Measurements from ENCODE around the gene P3H3.
A peak's percentile ranks its signal among the peaks of the same experiment; 100 is the strongest.
"Not testable (repeated sequence)": the region's sequence is repeated elsewhere in the genome, so short reads cannot be mapped to it uniquely, and the experiment has no call there.

Gene P3H3

GRCh38 chr12:6867413-6868210, 39.4 kb downstream of the P3H3 start, which contains the start of gene TPI1:
TPI1 (plus strand) TSS chr12:6867531; CDS start chr12:6867567, 36 bp downstream.
- peak; percentile 83 for DNase-seq (ENCODE audit: low spot score)

DNA sequence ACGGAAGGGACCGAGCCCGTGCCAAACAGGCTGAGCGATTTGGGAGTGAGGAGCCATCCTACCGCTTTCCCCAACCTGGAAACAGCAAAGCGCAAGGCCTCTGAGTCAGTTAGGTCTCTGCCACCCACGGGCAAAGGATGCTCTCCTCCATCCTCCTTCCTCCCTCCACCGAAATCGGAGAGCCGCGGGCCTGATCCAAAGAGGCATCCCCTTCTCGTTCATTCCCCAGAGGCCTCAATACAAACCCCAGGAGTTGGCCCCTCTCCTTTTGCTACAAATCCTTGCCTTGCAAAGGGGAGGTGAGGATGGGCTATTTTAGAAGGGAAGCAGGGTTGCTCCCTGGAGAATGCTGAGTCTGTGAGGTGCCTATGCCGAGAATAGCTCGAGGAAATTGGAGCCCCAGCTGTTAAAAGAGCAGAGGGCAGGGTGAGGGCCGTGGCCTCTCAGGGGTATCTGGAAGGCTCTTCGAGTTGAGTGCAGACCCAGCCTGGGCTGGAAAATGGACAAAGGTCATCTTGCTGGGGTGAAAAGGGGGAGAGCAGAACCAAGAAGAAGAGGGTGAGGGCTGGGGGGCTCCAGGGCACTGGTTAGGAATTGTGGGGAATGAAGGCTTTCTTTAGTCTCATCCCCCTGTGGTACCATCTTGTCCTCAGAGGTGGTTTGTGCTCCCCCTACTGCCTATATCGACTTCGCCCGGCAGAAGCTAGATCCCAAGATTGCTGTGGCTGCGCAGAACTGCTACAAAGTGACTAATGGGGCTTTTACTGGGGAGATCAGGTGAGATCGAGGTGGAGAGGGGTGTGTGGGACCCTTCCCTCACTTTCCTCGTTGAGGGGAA, 40.2 kb downstream of the P3H3 start:
- DNase-seq (ENCODE audit: low spot score), result no peak

- DNase-seq (ENCODE audit: low spot score), result peak; percentile 84
Measured at GRCh38 chr12:6869049-6870021, 41.1 kb downstream of the P3H3 start.

DNA sequence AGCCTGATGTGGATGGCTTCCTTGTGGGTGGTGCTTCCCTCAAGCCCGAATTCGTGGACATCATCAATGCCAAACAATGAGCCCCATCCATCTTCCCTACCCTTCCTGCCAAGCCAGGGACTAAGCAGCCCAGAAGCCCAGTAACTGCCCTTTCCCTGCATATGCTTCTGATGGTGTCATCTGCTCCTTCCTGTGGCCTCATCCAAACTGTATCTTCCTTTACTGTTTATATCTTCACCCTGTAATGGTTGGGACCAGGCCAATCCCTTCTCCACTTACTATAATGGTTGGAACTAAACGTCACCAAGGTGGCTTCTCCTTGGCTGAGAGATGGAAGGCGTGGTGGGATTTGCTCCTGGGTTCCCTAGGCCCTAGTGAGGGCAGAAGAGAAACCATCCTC, 42.1 kb downstream of the P3H3 start:
- DNase-seq (ENCODE audit: low spot score), result not testable (repeated sequence)

GRCh38 chr12:6871052-6871957, 43.1 kb downstream of the P3H3 start:
- DNase-seq (ENCODE audit: low spot score), result no peak

DNA sequence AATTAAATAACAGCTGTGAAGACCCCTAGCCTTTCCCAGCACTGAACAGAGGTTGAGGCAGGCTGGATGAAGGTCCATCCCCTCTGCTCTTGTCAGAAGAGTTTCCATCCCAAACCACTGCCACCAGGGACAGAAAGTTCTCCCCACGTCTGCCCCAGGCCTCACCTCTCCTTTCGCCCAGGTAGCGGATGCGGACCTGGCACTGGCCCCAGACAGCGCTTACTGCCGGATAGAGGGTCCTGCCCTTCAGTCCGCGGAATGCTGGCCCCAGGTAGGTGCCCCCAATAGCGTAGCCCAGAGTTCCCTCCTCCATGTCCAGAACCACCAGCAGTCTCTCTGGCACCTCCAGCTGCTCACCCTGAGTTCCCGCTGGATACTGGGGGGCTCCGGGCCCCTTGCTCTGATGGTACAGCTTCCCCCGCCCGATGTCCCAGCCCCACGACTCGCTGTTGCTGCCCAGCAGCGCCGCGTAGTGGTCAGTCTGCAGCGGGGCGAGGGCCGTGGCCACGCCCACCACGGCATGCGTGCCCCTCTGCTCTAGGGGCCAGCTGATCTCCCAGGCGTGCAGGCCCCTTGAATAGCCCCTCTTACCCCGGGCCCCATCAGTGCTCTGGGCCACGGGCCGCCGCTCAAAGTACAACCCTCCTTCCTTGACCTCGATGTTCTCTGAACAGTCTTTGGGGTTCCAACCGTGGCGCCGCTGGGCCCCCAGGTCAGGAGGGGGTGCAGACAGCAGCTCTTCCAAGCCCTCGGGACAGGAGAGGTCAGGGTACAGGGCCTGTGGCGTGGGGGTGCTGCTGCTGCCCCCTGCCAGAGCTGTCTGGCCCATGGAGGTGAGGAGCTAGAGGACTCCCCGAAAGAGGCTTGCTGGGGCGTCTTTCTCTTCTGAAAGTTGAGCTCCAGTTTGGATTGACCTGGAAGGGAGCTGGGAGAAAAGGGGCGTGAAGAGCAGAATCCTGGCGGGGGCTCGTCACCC, 44.2 kb downstream of the P3H3 start:
- peak; percentile 77 for DNase-seq (ENCODE audit: low spot score)

DNA sequence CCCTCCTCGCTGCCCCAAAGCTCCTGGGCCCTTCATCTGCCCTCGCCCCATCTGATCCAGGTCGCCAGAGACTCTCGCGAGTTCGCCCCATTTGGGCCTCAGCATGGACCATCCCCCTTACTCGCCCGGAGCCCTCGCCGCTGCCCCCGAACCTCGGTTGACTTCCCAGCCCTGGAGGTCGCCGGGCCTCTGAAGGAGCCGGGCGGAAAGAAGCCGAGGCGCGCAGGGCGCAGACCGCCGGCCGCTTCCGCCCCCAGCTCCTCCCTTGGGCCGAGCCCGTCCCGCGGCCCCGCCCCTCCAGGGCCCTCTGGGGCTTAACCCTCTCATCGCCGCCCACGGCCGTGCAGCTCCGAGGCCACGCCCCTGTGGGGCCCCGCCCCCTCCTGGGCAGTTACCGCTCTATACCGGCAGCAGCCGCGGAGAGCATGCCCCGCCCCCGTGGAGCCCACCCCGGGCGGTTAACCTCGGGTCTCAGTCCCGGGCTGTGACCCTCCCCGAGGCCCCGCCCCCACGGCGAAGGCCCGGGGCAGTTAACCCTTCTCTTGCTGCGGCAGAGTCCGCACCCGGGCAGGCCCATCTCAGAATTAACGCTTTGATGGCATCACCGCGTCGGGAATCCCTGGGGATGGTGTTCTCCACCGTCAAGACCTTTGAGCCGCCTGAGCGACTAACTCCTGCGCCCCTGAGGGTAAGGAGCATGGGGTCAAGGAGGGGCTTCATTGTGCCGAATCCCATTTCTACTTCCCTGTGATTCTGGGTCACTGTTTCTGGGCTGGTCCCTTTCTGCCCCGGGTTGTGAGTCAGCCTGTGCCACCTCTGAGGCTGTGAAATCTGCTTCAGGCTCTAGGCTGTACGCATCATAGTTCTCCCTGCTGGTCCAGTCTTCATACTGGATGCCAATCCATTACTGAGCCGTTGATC, 45.1 kb downstream of the P3H3 start, which contains the start of gene SPSB2:
Gene SPSB2 (minus strand): TSS at position 210 of the 921 bp plus-strand sequence. CDS start 402 bp downstream, outside the sequence.
- DNase-seq (ENCODE audit: low spot score), result peak; percentile 98

DNA sequence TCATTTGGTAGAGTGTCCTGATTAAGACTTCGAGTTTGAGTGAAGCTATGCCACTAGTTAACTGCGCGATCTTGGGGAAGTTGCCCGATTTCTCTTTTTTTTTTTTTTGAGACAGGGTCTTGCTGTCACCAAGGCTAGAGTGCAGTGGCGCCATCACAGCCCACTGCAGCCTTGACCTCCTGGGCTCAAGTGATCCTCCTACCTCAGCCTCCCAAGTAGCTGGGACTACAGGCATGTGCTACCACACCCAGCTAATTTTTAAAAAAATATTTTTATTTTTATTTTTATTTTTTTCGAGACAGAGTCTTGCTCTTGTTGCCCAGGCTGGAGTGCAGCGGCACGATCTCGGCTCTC, 45.8 kb downstream of the P3H3 start:
- not testable (repeated sequence) for DNase-seq (ENCODE audit: low spot score)

DNA sequence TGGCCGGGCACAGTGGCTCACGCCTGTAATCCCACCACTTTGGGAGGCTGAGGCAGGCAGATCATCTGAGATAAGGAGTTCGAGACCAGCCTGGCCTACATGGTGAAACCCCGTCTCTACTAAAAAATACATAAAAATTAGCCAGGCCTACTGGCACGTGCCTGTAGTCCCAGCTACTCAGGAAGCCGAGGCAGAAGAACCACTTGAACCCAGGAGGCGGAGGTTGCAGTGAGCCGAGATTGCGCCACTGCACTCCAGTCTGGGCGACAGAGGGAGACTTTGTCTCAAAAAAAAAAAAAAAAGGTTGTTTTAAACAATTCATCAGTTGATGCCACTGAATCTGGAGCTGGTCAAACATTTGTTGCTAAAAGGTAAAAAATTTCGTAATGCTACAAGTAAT, 51.6 kb downstream of the P3H3 start:
- not testable (repeated sequence) for DNase-seq (ENCODE audit: low spot score)

GRCh38 chr12:6883252-6883651, 55.0 kb downstream of the P3H3 start:
- DNase-seq (ENCODE audit: low spot score), result no peak

DNA sequence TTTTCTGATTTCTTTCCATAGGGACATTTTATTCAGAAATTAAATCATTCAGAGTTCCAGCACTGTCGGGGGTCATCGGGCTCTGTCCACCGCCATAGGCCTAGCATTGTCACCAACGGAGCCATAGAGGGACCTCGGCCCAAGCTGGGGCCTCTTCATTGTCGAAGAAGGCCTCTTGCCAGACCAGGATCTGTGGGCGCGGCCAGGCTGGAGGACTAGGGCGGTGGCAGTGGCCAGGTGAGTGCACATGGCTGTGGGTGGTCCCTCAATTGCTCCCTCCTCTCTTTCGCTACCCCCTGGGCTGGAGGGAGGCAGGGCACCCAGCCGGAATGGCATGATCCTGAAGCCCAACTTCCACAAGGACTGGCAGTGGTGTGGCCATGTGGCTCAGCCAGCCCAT, 55.5 kb downstream of the P3H3 start:
- no peak for DNase-seq (ENCODE audit: low spot score)

GRCh38 chr12:6884539-6884938, 56.3 kb downstream of the P3H3 start:
- no peak for DNase-seq (ENCODE audit: low spot score)

GRCh38 chr12:6886206-6886999, 58.2 kb downstream of the P3H3 start:
- not testable (repeated sequence) for DNase-seq (ENCODE audit: low spot score)

GRCh38 chr12:6887460-6887859, 59.3 kb downstream of the P3H3 start:
- no peak for DNase-seq (ENCODE audit: low spot score)

- DNase-seq (ENCODE audit: low spot score), result no peak
Measured at GRCh38 chr12:6888360-6888759, 60.2 kb downstream of the P3H3 start.

- DNase-seq (ENCODE audit: low spot score), result not testable (repeated sequence)
Measured at GRCh38 chr12:6888794-6889193, 60.6 kb downstream of the P3H3 start.
